ENCODE data around the gene SLC22A17. TPM values are rescaled to one million over a fixed set of nuclear protein-coding genes. Genes with fewer than 3 reads are reported as not detected.
"Not testable (repeated sequence)": the region's sequence is repeated elsewhere in the genome, so short reads cannot be mapped to it uniquely, and the experiment has no call there.

The SLC22A17 gene
- polyA plus RNA-seq, 1 donor (not counting 4 experiments of a cell fraction or from before 2014, with no cell fraction given), result 0.76 TPM

DNA sequence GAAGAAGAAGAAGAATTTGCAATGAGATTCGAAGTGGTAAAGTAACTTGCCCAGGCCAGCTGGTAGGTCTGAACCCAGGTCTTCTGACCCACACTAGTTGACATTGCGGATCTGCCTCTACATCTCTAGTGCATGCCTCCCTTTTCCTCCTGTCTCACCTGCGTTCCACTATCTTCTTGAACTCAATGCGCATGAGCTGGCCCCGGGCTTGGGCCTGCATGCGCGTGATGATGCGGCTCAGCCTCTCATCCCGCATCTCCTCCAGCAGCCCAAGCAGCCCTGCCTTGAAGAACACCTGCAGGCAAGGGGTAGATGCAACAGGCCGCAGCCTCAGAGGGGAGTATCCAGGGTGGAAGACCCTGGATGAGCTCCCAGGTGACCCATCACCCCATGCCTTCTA lies 43.4 kb upstream of the SLC22A17 start:
- DNase-seq (ENCODE audit: low read depth, low spot score) (no peak), FAIRE-seq (no peak)
- H4K20me1 ChIP-seq (ENCODE audit: control insufficient read depth, extremely low read depth, insufficient read depth, low read length), result no peaks in the 10 kb centered on the region
- H3K79me2 ChIP-seq (ENCODE audit: control insufficient read depth, insufficient read depth, low read length), result no peaks in the 10 kb centered on the region
- no peak overlapping the region for H3K27ac ChIP-seq (ENCODE audit: control insufficient read depth, insufficient read depth, low read length)
- H3K9ac ChIP-seq (ENCODE audit: control insufficient read depth, extremely low read depth, insufficient read depth, low read length), result no peak overlapping the region
- TF ChIP-seq EZH2 (IDR thresholded peaks at IDR 0.05; ENCODE audit: low read length), result no peak
- TF ChIP-seq, protein P1, sequence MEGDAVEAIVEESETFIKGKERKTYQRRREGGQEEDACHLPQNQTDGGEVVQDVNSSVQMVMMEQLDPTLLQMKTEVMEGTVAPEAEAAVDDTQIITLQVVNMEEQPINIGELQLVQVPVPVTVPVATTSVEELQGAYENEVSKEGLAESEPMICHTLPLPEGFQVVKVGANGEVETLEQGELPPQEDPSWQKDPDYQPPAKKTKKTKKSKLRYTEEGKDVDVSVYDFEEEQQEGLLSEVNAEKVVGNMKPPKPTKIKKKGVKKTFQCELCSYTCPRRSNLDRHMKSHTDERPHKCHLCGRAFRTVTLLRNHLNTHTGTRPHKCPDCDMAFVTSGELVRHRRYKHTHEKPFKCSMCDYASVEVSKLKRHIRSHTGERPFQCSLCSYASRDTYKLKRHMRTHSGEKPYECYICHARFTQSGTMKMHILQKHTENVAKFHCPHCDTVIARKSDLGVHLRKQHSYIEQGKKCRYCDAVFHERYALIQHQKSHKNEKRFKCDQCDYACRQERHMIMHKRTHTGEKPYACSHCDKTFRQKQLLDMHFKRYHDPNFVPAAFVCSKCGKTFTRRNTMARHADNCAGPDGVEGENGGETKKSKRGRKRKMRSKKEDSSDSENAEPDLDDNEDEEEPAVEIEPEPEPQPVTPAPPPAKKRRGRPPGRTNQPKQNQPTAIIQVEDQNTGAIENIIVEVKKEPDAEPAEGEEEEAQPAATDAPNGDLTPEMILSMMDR (optimal IDR thresholded peaks at IDR 0.05 in 1 of 3, IDR thresholded peaks at IDR 0.05 in 1 of 3, conservative IDR thresholded peaks at IDR 0.05 in 1 of 3; ENCODE audit: extremely low read depth in 1 of 3, insufficient read depth in 2 of 3, low read length in 3 of 3), result no peak
- no peaks in the 10 kb centered on the region for H3K9me1 ChIP-seq (ENCODE audit: control insufficient read depth, extremely low read depth, insufficient read depth, low read length)
- H3K4me3 ChIP-seq (ENCODE audit: control insufficient read depth in 2 of 3, extremely low read depth in 1 of 3, insufficient read depth in 2 of 3, low read depth in 1 of 3, low read length in 3 of 3), result no peak overlapping the region
- H3K4me1 ChIP-seq (ENCODE audit: control insufficient read depth, extremely low read depth, insufficient read depth, low read length), result no peaks in the 10 kb centered on the region
- H3K9me3 ChIP-seq (ENCODE audit: control insufficient read depth, low read depth, low read length), result no peaks in the 10 kb centered on the region
- H2AFZ ChIP-seq (ENCODE audit: control insufficient read depth, low read length), result no peak overlapping the region
- dilution Hi-C loops (cut with MboI; ENCODE audit: extremely low pct_ligation_motif_present, low sequenced_read_pairs), result no loop called here
- peaks cover 9% of the 10 kb centered on the region for H3K27me3 ChIP-seq (ENCODE audit: control insufficient read depth, extremely low read depth, insufficient read depth, low read length)
- H3K4me2 ChIP-seq (ENCODE audit: control insufficient read depth, extremely low read depth, insufficient read depth, low read depth, low read length), result no peak overlapping the region
- no peaks in the 10 kb centered on the region for H3K36me3 ChIP-seq (ENCODE audit: control insufficient read depth in 2 of 2, extremely low read depth in 1 of 2, insufficient read depth in 2 of 2, low read length in 2 of 2)

DNA sequence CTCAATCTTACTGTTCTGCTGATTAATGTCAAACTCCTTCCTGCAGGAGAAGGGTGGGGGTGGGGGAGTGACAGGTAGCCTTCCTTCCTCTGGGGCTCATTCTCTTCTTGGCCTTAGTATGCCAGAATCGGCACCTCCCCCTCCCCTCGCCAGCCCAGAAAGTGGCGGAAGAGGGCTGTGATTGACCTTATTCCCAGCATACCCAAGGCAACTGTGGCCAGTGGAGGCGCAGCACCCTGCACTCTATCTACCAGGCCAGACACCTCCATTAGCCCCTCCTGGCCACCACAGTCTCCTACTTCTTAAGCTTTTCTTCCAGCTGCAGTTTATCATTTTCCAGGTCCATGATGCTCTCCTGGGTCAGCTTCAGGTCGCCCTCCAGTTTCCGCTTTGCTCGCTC lies 39.9 kb upstream of the SLC22A17 start:
- no peaks in the 10 kb centered on the region for H3K79me2 ChIP-seq (ENCODE audit: control insufficient read depth, insufficient read depth, low read length)
- H3K4me3 ChIP-seq (ENCODE audit: control insufficient read depth in 2 of 3, extremely low read depth in 1 of 3, insufficient read depth in 2 of 3, low read depth in 1 of 3, low read length in 3 of 3), result no peak overlapping the region
- no peak overlapping the region for H2AFZ ChIP-seq (ENCODE audit: control insufficient read depth, low read length)
- no peak overlapping the region for H3K4me2 ChIP-seq (ENCODE audit: control insufficient read depth, extremely low read depth, insufficient read depth, low read depth, low read length)
- TF ChIP-seq, protein P1 (optimal IDR thresholded peaks at IDR 0.05 in 1 of 3, IDR thresholded peaks at IDR 0.05 in 1 of 3, conservative IDR thresholded peaks at IDR 0.05 in 1 of 3; ENCODE audit: extremely low read depth in 1 of 3, insufficient read depth in 2 of 3, low read length in 3 of 3), result no peak
- no peak for TF ChIP-seq EZH2 (IDR thresholded peaks at IDR 0.05; ENCODE audit: low read length)
- H3K9me3 ChIP-seq (ENCODE audit: control insufficient read depth, low read depth, low read length), result no peaks in the 10 kb centered on the region
- no peak overlapping the region for H3K9ac ChIP-seq (ENCODE audit: control insufficient read depth, extremely low read depth, insufficient read depth, low read length)
- FAIRE-seq (no peak), DNase-seq (ENCODE audit: low read depth, low spot score) (no peak)
- H3K27ac ChIP-seq (ENCODE audit: control insufficient read depth, insufficient read depth, low read length), result no peak overlapping the region
- dilution Hi-C loops (cut with MboI; ENCODE audit: extremely low pct_ligation_motif_present, low sequenced_read_pairs), result no loop called here
- no peaks in the 10 kb centered on the region for H3K9me1 ChIP-seq (ENCODE audit: control insufficient read depth, extremely low read depth, insufficient read depth, low read length)
- no peaks in the 10 kb centered on the region for H3K4me1 ChIP-seq (ENCODE audit: control insufficient read depth, extremely low read depth, insufficient read depth, low read length)
- no peaks in the 10 kb centered on the region for H3K36me3 ChIP-seq (ENCODE audit: control insufficient read depth in 2 of 2, extremely low read depth in 1 of 2, insufficient read depth in 2 of 2, low read length in 2 of 2)
- no peaks in the 10 kb centered on the region for H4K20me1 ChIP-seq (ENCODE audit: control insufficient read depth, extremely low read depth, insufficient read depth, low read length)
- H3K27me3 ChIP-seq (ENCODE audit: control insufficient read depth, extremely low read depth, insufficient read depth, low read length), result peaks cover 9% of the 10 kb centered on the region

- H3K9me3 ChIP-seq (ENCODE audit: control insufficient read depth, low read depth, low read length); H3K9ac ChIP-seq (ENCODE audit: control insufficient read depth, extremely low read depth, insufficient read depth, low read length); FAIRE-seq; H3K9me1 ChIP-seq (ENCODE audit: control insufficient read depth, extremely low read depth, insufficient read depth, low read length); H3K36me3 ChIP-seq (ENCODE audit: control insufficient read depth in 2 of 2, extremely low read depth in 1 of 2, insufficient read depth in 2 of 2, low read length in 2 of 2); dilution Hi-C loops (cut with MboI; ENCODE audit: extremely low pct_ligation_motif_present, low sequenced_read_pairs); H2AFZ ChIP-seq (ENCODE audit: control insufficient read depth, low read length); H4K20me1 ChIP-seq (ENCODE audit: control insufficient read depth, extremely low read depth, insufficient read depth, low read length); H3K27ac ChIP-seq (ENCODE audit: control insufficient read depth, insufficient read depth, low read length); H3K79me2 ChIP-seq (ENCODE audit: control insufficient read depth, insufficient read depth, low read length); H3K4me2 ChIP-seq (ENCODE audit: control insufficient read depth, extremely low read depth, insufficient read depth, low read depth, low read length); H3K27me3 ChIP-seq (ENCODE audit: control insufficient read depth, extremely low read depth, insufficient read depth, low read length); H3K4me3 ChIP-seq (ENCODE audit: control insufficient read depth in 2 of 3, extremely low read depth in 1 of 3, insufficient read depth in 2 of 3, low read depth in 1 of 3, low read length in 3 of 3); DNase-seq (ENCODE audit: low read depth, low spot score); H3K4me1 ChIP-seq (ENCODE audit: control insufficient read depth, extremely low read depth, insufficient read depth, low read length): not testable (repeated sequence)
Measured at GRCh38 chr14:23389871-23390270, 37.2 kb upstream of the SLC22A17 start.
